HAP-1 (cell line): ENCODE data around the gene SIPA1.
"Not testable (repeated sequence)": the region's sequence is repeated elsewhere in the genome, so short reads cannot be mapped to it uniquely, and the experiment has no call there.

Experiments used
- DNase-seq, 2 experiments: peaks; one replicate each; pipeline ENCODE4 v3.0.0-alpha.2; 2016 to 2020; ENCODE audit warnings: low spot score in 2 of 2
- H3K27me3 ChIP-seq: fragments of 250-450 bp; sonication (Bioruptor Pico); 2 replicates; pipeline ENCODE4 v1.5.1; 2020; ENCODE audit warnings: low read depth, mild to moderate bottlenecking, moderate library complexity
- H3K36me3 ChIP-seq: fragments of 250-450 bp; sonication (Bioruptor Pico); replicated peaks from 2 replicates; pipeline ENCODE4 v1.5.1; 2020; ENCODE audit warnings: mild to moderate bottlenecking
- H3K4me1 ChIP-seq: fragments of 250-450 bp; sonication (Bioruptor Pico); 2 replicates; pipeline ENCODE4 v1.5.1; 2020; ENCODE audit warnings: mild to moderate bottlenecking
- H3K4me3 ChIP-seq: fragments of 250-450 bp; sonication (Bioruptor Pico); 2 replicates; pipeline ENCODE4 v1.5.1; 2020; ENCODE audit warnings: mild to moderate bottlenecking, moderate library complexity
- H3K9me3 ChIP-seq: fragments of 250-450 bp; sonication (Bioruptor Pico); 2 replicates; pipeline ENCODE4 v1.5.1; 2020; ENCODE audit warnings: mild to moderate bottlenecking, moderate library complexity
- in situ Hi-C: fragments of 300-500 bp; cut with MboI; formaldehyde crosslinking; loops from 3 replicates; pipeline ENCODE4 v1.14.3; 2020; ENCODE audit warnings: low sequenced_read_pairs, inconsistent platforms, mixed read lengths

The SIPA1 gene

GRCh38 chr11:65650547-65651338, 12.8 kb downstream of the SIPA1 start:
- Histone ChIP-seq H3K4me1 (peaks cover 6% of the 10 kb centered on the region), H3K27me3 (no peaks in the 10 kb centered on the region), H3K9me3 (no peaks in the 10 kb centered on the region), H3K36me3 (peaks cover 19% of the 10 kb centered on the region), H3K4me3 (no peak overlapping the region)
- in situ Hi-C loops = no loop called here
- DNase-seq = no peak

GRCh38 chr11:65651339-65651588, 13.4 kb downstream of the SIPA1 start:
- in situ Hi-C loops = no loop called here
- no peak for DNase-seq
- H3K4me1 ChIP-seq = peaks cover 6% of the 10 kb centered on the region
- H3K36me3 ChIP-seq = peaks cover 23% of the 10 kb centered on the region
- no peak overlapping the region for H3K4me3 ChIP-seq
- H3K9me3 ChIP-seq = no peaks in the 10 kb centered on the region
- no peaks in the 10 kb centered on the region for H3K27me3 ChIP-seq

- Histone ChIP-seq H3K27me3 (no peaks in the 10 kb centered on the region), H3K4me3 (peak overlapping the region; percentile 45), H3K9me3 (no peaks in the 10 kb centered on the region), H3K4me1 (peaks cover 6% of the 10 kb centered on the region), H3K36me3 (peaks cover 29% of the 10 kb centered on the region)
- in situ Hi-C loops = no loop called here
- no peak for DNase-seq
These were observed 13.9 kb downstream of the SIPA1 start for GRCh38 chr11:65651589-65652510.

- Histone ChIP-seq H3K9me3 (no peaks in the 10 kb centered on the region), H3K4me3 (peak overlapping the region; percentile 45), H3K27me3 (no peaks in the 10 kb centered on the region), H3K36me3 (peaks cover 37% of the 10 kb centered on the region), H3K4me1 (peaks cover 6% of the 10 kb centered on the region)
- in situ Hi-C loops = no loop called here
- DNase-seq = peak; percentile 75 to 91
These were observed 14.8 kb downstream of the SIPA1 start for GRCh38 chr11:65652511-65653228.

- no peaks in the 10 kb centered on the region for H3K27me3 ChIP-seq
- in situ Hi-C loops = no loop called here
- H3K4me3 ChIP-seq = peak overlapping the region; percentile 45
- peaks cover 45% of the 10 kb centered on the region for H3K36me3 ChIP-seq
- no peak for DNase-seq
- no peaks in the 10 kb centered on the region for H3K9me3 ChIP-seq
- H3K4me1 ChIP-seq = peaks cover 6% of the 10 kb centered on the region
These were observed 15.6 kb downstream of the SIPA1 start for GRCh38 chr11:65653229-65654225.

- in situ Hi-C loops = no loop called here
- Histone ChIP-seq H3K4me1 (peaks cover 6% of the 10 kb centered on the region), H3K4me3 (no peak overlapping the region), H3K36me3 (peaks cover 57% of the 10 kb centered on the region), H3K9me3 (no peaks in the 10 kb centered on the region), H3K27me3 (no peaks in the 10 kb centered on the region)
- no peak for DNase-seq
These were observed 16.8 kb downstream of the SIPA1 start for GRCh38 chr11:65654375-65655349.

GRCh38 chr11:65655570-65656332, 17.9 kb downstream of the SIPA1 start:
- H3K4me1 ChIP-seq = peaks cover 6% of the 10 kb centered on the region
- in situ Hi-C loops = no loop called here
- H3K36me3 ChIP-seq = peaks cover 67% of the 10 kb centered on the region
- DNase-seq = no peak
- H3K9me3 ChIP-seq = no peaks in the 10 kb centered on the region
- H3K27me3 ChIP-seq = no peaks in the 10 kb centered on the region
- no peak overlapping the region for H3K4me3 ChIP-seq

- peaks cover 6% of the 10 kb centered on the region for H3K4me1 ChIP-seq
- H3K4me3 ChIP-seq = no peak overlapping the region
- no peaks in the 10 kb centered on the region for H3K9me3 ChIP-seq
- H3K27me3 ChIP-seq = no peaks in the 10 kb centered on the region
- in situ Hi-C loops = no loop called here
- peaks cover 75% of the 10 kb centered on the region for H3K36me3 ChIP-seq
- DNase-seq = no peak
These were observed 19.5 kb downstream of the SIPA1 start for GRCh38 chr11:65657426-65657825.

GRCh38 chr11:65658174-65659021, 20.5 kb downstream of the SIPA1 start:
- Histone ChIP-seq H3K36me3 (peaks cover 75% of the 10 kb centered on the region), H3K4me1 (peaks cover under 1% of the 10 kb centered on the region), H3K27me3 (no peaks in the 10 kb centered on the region), H3K4me3 (no peak overlapping the region), H3K9me3 (no peaks in the 10 kb centered on the region)
- in situ Hi-C loops = no loop called here
- DNase-seq = no peak

- H3K36me3 ChIP-seq = peaks cover 63% of the 10 kb centered on the region
- H3K9me3 ChIP-seq = no peaks in the 10 kb centered on the region
- in situ Hi-C loops = no loop called here
- peaks cover 3% of the 10 kb centered on the region for H3K4me1 ChIP-seq
- no peaks in the 10 kb centered on the region for H3K27me3 ChIP-seq
- H3K4me3 ChIP-seq = no peak overlapping the region
- DNase-seq = no peak
These were observed 22.1 kb downstream of the SIPA1 start for GRCh38 chr11:65660038-65660437.

GRCh38 chr11:65660908-65661307, 23.0 kb downstream of the SIPA1 start:
- DNase-seq, H3K9me3 ChIP-seq, H3K4me3 ChIP-seq, H3K4me1 ChIP-seq, H3K27me3 ChIP-seq, in situ Hi-C loops: not testable (repeated sequence)
- H3K36me3 ChIP-seq = peaks cover 54% of the 10 kb centered on the region
